ENCODE measurements around the gene WTIP.

Gene WTIP

GRCh38 chr19:34479396-34479795 is 2.2 kb upstream of the WTIP start:
- FAIRE-seq = no peak

DNA sequence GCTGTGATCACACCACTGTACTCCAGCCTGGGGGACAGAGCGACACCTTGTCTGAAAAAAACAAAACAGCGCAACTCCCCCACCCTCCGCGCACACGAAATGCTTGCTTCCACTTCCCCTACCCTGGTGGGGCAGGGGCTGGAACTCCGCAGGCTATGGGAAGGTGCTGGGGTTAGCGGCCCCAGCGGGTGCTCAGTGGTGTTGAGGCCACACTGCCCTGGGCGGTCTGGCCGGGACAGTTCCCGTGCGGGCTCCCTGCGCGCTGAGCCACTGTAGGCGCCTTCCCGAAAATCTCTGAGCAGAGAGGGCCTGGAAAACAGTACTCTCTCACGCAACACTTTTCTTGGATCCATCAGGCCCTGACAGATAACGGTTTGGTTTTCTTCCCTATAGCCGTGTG is 1.1 kb upstream of the WTIP start:
- FAIRE-seq = no peak

DNA sequence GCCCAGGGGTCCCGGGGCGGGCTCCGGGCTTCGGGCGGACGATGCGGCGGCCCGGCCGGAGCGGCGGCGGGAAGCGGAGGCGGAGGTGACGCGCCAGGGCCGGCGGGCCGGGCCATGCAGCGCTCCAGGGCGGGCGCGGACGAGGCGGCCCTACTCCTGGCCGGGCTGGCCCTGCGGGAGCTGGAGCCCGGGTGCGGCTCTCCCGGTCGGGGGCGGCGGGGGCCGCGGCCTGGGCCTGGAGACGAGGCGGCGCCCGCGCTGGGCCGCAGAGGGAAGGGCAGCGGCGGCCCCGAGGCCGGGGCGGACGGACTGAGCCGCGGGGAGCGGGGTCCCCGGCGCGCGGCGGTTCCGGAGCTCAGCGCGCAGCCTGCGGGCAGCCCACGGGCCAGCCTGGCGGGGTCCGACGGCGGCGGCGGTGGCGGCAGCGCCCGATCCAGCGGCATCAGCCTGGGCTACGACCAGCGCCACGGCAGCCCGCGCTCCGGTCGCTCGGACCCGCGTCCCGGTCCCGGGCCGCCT is 362 bp downstream of the WTIP start:
- FAIRE-seq = no peak

DNA sequence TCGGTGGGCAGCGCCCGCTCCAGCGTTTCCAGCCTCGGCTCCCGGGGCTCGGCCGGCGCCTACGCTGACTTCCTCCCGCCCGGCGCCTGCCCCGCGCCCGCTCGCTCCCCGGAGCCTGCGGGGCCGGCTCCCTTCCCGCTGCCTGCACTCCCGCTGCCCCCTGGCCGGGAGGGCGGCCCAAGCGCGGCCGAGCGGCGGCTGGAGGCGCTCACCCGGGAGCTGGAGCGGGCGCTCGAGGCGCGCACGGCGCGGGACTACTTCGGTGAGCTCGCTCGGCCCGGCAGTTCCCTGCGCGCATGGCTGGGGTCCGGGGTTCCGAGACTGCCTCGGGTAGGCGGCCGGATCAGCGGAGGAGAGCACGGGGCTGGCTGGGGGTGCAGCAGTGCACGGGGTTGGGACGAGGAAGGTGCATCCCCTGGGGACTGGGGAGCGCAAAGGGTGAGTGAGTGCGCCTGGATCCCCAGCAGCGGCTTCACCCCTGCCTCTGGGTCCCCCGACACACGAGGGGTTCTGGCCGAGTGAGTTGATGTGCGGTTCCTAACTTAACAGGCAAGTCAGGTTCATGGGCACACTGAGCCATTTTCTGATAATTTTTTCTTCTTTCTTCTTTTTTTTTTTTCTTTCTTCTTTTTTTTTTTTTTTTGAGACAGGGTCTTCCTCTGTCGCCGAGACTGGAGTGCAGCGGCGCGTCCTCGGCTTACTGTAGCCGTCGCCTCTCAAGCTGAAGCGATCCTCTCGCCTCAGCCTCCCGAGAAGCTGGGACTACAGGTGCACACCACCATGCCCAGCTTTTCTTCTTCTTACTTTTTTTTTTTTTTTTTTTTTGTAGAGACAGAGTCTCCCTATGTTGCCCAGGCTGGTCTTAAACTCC is 1.1 kb downstream of the WTIP start:
- FAIRE-seq = no peak

DNA sequence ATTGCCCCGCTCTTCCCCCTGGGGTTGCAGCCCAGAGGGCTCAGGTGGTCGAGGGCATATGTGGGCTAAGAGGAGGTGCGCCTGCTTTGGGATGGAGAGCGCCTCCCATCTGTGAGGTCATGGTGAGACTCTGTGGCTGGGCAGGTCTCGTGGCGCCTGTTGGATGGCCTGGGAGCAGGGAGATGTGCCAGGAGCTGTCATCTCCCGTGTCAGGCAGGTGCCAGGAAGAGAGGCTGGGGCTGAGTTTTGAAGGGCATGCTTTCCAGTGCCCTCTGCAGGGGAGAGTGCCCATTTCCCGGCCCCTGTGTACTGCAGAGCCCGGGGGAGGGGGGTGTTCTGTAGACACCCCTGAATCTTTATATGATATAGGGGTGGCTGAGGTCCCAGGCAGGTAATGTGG is 2.8 kb downstream of the WTIP start:
- FAIRE-seq = no peak

- FAIRE-seq = no peak
These were observed 4.3 kb downstream of the WTIP start for GRCh38 chr19:34485831-34486230.

DNA sequence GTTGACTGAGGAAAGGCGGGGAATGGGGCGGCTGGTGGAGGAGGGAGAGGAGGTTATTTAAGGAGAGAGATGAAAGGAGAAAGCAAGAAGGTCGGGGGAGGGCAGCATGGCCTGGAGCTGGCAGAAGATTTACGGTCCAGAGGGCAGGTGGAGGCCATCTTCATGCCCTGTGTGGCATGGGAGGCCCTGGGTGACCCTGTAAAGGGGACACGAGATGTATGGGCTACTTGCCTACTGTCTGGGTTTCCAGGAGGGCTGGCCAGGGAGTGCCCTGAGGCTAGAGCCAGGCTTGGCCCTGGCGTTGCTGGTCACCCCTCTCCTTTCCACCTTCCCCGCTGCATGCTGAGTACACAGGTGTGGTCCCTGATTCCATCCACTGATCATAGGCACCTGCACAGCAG is 6.1 kb downstream of the WTIP start:
- FAIRE-seq = no peak

DNA sequence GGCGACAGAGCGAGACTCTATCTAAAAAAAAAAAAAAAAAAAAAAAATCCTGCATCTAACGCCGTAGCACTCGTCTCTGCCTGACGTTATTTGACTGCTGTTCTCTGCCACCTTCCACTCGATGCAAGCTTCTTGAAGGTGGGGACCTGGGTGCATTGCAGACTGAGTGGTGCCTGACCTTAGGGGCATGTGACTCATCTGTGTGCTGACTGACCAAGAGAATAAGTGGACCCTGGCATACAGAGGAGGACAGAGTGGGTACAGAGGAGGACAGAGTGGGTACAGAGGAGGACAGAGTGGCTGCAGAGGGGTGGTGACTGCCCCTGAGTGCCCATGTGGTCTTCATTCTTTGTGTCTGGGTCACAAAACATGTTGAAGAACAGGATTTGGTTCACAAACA is 7.6 kb downstream of the WTIP start:
- FAIRE-seq = no peak

GRCh38 chr19:34490141-34490766 is 8.7 kb downstream of the WTIP start:
- FAIRE-seq = no peak

- FAIRE-seq = no peak
These were observed 11.6 kb downstream of the WTIP start for GRCh38 chr19:34493038-34493648.

DNA sequence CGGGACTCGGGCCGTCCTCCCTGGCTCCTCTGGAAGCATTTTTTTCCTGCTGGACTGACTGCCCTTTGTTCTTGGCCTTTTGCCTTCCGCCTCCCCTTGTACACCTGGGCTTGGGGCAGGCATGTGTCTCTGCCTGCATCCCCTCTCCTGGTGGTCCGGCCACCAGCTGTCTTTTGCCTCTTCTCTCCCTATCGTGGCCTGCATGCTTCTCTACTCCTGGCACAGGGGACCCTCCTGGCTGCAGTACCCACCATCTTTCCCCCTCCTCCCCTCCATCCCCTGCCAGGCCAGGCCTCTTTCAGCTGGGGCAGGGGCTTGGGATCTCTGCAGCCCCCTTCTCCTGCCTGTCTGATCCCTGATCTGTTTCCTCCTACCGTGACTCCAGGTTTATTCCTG is 12.1 kb downstream of the WTIP start:
- no peak for FAIRE-seq

DNA sequence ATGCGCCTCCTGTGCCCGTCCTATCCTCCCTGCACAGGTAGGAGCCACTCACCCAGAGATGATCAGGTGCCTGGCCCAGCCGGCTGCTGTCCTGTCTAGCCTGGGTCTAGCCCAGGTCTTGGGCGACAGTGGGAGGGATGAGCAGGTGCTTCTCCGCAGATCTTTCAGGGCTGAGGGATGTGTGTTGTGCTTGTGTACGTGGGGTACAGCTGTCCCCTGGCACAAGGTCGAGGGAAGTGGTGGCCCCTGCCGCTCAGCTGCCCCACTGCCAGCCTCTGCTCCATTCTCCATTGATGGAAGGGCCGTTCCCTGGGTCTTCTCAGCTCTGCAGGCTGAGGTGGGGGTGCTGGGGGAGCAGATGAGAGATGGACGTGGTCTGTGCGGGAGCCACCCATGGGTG is 13.0 kb downstream of the WTIP start:
- FAIRE-seq = no peak

DNA sequence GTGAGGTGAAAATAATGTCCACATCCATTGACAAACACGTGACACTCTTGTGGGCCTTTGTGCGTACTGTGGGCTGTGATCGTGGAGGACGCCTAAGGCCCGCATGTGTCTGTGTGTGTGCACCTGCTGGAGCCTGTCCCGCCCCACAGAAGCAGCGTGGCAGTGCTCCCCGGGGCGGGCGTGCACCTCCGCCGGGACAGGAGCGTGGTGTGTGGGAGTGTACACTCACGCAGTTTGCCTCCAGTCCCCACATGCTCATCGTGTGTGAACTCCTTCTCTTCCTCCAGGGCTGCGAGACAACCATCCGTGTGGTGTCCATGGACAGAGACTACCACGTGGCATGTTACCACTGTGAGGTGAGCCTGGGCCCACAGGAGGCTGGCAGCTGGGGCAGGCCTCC is 13.9 kb downstream of the WTIP start:
- no peak for FAIRE-seq

DNA sequence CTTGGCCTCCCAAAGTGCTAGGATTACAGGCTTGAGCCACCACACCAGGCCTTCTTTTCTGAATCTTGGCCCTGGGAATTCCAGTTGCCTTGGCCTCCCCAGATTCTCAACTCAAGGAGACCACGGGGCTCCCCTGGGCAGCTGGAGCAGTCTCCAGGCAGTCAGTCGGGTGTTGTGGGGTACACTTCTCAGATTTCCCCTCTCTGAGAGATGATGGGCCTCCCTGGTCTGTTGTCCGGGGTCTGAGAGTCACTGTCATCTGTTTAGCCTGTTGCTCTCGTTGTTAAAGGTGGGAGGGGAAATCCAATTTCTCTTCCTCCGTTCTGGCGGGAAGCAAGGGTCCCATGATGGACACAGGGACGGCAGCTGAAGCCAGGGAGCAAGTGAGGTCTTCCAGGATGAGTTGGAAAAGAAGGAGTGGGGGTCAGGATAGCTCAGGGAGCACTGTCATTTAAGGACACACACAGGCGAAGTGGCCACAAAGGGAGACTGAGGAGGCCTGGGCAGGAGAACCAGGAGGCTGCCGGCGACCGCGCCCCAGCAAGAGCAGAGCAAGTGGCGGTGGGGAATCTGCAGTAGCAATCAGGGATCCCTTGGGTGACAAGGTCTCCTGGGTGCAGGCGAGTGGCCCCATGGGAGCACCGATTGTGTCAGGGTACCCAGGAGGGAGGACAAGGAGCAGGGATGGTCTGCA is 15.7 kb downstream of the WTIP start:
- no peak for FAIRE-seq

DNA sequence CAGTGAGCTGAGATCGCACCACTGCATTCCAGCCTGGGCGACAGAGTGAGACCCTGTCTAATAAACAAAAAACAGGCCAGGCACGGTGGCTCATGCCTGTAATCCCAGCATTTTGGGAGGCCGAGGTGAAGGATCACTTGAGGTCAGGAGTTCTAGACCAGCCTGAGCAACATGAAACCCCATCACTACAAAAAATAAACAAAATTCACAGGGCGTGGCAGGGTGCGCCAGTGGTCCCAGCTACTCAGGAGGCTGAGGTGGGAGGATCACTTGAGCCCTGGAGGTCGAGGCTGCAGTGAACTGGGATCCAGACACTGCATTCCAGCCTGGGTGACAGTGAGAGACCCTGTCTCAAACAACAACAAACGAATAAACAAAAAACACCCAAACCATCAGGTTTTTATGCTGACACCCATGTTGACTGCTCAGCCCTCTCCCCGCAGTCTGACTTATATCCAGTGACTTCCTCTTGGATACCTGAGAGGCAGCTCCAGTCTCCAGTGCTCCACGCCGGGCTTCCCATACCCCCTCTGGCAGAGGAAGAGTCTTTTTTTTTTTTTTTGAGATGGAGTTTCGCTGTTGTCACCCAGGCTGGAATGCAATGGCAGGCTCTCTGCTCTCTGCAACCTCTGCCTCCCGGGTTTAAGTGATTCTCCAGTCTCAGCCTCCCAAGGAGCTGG is 17.7 kb downstream of the WTIP start:
- FAIRE-seq = no peak

- no peak for FAIRE-seq
These were observed 19.1 kb downstream of the WTIP start for GRCh38 chr19:34500656-34501120.

- no peak for FAIRE-seq
These were observed 20.1 kb downstream of the WTIP start for GRCh38 chr19:34501339-34502320.

GRCh38 chr19:34502582-34503411 is 21.2 kb downstream of the WTIP start:
- no peak for FAIRE-seq

GRCh38 chr19:34503531-34504272 is 22.1 kb downstream of the WTIP start:
- no peak for FAIRE-seq

Data from islet of Langerhans (tissue), 1 donor.